HG02571 (cell line): ENCODE results near the gene LRRN2.
"Not testable (repeated sequence)": the region's sequence is repeated elsewhere in the genome, so short reads cannot be mapped to it uniquely, and the experiment has no call there.

Experiments
- ATAC-seq: cut with Tn5 transposase; IDR thresholded peaks from one replicate; pipeline ENCODE4 v1.9.1; 2021; ENCODE audit warnings: mild to moderate bottlenecking, moderate library complexity; ENCODE audit not compliant: unreplicated experiment

Gene LRRN2

DNA sequence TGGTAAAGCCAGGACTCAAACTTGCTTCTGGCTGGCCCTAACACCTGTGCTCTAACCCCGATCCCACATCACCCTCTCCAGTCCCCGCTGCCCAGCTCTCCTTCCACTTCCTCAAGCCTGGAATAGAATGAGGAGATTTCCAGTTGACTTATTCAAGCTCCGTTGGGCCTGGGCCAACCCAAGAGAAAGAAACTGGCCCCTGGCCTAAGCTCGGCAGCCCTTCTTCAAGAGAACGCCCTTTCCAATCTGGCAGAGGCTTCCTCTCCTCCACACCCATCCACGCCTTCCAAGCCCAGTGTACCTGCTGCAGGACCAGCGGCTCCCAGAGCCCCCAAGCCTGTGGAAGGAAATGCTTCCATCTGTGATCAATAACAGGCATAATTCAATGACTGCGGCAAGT, 51.9 kb downstream of the LRRN2 start:
- no peak for ATAC-seq

DNA sequence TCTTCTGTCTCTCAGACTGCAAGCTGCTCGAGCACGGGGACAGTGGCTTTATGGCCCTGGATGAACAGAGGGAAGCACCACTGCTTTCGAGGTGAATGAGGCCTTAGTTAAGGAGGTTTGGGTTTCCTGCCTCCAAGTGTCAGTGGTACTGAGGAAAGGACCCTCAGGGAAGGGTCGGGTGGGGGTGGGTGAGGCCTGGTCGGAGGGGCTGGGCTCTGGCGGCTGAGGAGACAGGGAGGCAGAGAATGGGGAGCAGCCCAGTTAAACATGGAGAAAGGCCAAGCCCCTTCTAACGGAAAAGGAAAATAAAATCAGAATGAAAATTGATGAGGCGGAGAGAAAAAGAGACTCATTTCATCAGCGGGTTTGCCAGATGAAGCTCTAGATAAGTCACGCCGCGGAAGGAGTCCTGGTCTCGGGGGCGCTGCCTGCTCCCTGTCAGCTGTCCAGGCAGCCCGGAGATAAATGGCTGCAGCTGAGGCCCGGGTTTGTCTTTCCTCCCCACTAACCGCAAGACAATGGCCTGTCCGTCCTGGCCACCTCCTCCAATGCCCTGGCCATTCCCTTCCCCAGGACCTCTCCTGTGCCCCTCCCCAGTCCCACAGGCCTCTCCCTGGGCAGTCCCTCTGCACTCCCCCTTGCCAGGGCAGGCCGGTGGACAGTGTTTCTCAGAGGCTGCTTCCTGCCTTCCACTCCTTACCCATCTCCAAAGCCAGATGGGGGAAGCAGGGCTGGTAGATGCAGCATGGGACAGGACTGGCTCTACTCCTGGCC, 55.2 kb downstream of the LRRN2 start:
- no peak for ATAC-seq

DNA sequence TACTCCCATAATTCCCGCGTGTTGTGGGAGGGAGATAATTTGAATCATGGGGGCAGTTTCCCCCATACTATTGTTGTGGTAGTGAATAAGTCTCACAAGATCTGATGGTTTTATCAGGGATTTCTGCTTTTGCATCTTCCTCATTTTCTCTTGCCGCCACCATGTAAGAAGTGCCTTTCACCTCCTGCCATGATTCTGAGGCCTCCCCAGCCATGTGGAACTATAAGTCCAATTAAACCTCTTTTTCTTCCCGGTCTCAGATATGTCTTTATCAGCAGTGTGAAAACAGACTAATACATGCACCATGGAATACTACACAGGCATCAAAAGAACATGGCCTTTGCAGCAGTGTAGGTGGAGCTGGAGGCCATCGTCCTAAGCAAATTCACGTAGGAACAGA, 56.1 kb downstream of the LRRN2 start:
- not testable (repeated sequence) for ATAC-seq

DNA sequence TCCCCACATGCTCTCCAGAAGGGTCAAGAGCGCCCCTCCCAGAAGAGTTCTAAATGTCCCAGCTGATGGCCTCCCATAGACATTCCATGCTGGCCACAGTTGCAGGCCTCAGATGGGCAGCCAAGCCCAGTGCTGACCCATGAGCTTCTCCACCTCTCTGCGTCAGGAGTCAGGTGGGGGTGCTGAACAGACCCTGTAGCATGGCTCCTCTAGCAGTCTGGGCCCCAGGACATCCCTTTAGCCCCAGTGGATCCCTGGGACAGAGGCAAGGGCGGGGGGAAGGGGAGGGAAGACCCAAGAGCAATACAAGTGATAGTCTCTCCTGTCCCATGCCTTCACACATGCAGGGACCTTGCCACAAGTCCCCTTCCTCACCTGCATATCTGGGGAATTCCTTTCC, 56.7 kb downstream of the LRRN2 start:
- ATAC-seq, result no peak

DNA sequence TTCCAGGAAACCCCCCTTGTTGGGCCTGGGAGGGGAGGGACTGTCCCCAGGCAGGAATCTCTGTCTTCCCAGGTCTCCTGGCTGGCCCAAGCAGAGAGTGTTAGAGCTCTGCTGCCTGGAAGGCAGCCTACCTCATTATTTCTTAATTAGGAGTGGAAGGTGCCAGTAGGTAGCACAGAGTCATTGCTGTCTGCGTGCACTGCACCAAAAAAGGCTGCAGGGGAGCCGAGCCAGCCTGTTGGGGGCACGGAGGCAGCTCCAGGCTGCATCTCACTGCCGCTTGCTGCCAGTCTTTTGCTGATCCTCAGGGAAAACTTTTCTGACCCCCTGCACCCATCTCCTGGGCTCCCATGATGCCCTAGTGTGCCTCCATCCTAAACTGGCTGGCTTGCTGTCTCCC, 58.1 kb downstream of the LRRN2 start:
- ATAC-seq, result no peak

DNA sequence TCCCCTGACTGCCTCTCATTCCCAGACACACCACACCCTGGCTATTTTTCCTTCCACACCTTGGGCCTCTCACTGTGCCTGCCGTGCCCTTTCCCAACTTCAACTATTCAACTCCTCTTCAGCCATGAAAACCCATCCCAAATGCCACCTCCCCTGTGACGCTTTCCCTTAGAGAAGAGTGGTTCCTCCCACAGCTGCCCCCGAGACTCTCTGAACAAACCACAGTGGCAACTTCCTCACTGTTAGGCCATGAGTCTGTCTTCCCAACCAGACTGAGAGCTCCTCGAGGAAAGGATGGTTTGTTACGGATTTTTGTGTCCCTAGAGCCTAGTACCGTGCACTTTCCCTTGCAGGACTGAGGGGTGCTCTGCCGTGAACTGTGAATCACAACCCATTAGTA, 59.2 kb downstream of the LRRN2 start:
- ATAC-seq, result no peak

DNA sequence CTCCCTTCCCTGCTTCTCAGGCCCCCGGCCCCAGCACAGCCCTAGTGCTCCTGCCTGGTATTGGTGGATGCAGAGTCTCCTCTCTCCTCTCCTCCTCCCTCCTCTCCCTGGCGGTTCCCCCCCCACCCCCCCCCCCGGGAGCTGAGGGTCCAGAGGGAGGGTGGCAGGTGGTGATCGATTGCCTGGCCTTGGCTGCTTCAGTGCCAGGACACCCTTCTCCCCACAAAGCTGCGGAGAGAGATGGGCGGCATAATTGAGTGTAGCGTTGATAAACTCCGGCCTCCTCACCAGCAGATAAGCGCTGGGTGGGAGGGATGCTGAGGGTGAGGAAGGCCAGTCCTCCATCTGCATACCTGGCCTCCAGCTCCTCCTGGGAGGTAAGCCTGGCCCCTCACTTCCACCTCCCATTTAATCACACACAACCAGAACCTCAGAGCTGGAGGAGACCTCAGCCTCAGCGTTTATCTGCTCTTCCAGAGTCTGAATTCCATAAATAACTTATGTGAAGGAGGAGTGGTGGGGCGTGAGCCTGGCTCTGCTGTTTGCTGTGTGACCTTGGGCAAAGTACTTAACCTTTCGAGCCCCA, 60.8 kb downstream of the LRRN2 start:
- no peak for ATAC-seq

DNA sequence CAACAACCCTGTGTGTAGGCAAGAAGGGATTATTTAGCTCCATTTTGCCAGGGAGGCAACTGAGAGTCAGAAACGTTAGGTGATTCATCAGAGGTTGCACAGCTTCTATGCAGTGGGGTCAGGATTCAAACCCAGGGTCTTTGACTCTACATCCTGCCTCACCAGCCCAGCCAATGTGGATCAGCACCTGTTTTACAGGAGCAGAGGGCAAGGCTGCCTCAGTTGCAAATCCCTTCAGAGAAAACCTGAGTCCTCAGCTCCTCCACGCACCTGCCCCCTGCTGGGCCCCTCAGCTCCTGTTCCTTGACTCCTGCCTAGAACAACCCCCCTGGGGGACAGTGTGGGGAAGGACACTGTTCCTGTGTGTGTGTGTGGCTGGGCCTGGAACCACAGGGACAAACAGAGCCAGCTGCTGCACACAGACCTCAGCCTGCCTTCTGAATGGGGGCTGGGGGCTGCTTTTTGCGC, 61.6 kb downstream of the LRRN2 start:
- no peak for ATAC-seq

DNA sequence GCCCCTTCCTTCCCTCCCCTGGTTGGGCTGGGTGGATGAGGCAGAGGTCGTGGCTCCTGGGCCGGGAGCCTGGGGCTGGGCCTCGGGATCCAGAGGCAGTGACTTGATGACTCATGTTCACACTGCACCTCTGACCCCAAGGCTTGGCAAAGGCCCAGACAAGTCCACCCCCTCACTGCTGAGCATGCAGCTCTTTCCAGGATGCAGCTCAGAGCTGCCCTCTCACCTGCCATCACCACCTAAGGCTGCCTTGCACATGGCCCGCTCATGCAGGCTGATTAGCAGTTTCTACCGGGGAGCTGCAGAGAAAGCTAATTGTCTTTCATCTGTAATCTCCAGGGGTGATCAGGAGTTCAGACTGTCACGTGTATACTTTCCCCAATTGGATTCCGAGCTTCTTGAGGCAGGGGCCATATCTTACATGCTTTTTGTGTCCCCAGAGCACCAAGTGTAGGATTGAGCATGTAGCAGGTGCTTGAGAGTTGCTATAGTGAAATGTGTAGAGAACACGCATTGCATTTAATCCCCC, 62.1 kb downstream of the LRRN2 start:
- ATAC-seq, result no peak

DNA sequence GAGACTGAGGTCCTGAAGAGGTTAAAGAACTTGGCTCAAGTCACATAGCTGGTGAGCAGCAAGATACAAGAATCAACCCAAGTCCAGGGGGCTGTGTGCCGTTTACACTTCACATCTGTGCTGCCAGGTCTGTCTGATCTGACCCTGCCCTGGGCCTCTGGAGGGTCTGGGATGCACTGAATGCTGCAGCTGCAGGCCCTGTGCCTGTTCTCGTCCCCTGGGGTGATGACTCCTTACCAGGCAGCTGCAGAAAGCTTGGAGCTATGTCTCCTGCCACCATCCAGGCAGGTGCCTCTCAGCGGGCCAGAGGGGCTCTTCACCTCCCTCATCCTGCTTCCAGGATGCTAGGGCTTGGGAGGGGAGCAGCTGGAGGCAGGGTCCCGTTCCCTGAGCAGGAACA, 63.5 kb downstream of the LRRN2 start:
- ATAC-seq, result no peak

DNA sequence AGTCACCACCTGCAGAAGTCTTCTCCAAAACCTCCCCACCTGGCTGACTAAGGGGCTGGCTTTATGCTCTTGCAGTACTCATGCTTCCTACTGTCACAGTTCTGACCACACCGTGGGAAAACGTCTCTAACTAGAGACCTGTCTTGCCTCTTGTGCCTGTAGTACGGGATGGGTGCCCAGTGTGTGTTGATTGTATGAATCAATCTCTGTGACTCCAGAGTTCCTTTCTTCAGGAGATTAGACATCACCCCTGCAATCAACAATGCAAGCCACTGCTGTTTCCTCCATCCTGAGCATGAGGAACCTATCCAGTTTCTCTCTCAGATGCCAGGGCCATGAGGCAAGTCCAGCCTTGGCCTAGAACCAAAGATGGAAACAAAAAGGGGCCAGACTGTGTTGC, 64.1 kb downstream of the LRRN2 start:
- ATAC-seq, result no peak

DNA sequence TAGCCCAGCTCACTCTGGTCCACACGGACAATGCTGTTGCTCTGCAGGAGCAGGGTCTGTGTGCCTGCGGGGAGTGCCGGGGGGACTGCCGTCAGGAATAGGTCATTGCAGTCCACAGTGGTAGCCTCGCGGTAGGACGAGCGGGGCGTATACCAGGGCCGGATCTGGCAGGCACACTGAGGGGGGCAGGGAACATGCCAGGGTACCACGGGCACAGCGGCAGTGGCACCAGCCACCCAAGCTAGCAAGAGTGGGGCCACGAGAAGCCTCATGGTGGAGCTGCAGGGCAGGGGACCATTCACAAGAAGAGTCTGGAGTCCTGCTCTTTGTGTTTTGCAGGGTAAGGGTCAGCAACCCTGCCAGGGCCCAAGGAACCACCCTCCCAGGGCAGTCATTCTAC, 65.8 kb downstream of the LRRN2 start:
- ATAC-seq, result no peak

DNA sequence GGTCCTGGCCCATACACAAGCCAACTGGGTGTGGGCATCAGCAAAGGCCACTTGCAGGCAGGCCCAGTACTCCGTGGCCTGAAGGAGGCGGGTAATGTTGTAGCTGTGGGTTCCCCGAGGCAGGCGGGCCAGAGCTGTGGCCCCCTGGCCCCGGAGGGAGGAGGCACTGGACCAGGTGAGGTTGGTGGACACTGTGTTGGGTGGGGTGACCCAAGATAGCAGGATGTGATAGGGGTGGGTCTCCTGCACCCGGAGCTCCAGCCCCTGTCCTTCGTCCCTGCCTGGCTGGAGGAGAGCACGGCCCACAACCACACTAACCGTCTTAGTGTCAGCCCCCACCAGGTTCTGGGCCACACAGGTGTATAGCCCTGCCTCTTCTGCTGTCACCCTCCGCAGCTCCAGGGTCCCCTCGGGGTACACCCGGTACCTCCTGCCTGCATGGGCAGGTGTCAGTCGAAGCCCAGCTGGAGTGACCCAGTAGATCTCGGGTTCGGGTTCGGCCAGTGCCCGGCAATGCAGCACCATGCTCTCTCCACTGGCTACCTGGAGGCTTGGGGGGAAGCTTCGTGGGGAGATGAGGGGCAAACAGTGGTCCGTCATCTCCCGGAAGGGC, 67.3 kb downstream of the LRRN2 start:
- no peak for ATAC-seq

DNA sequence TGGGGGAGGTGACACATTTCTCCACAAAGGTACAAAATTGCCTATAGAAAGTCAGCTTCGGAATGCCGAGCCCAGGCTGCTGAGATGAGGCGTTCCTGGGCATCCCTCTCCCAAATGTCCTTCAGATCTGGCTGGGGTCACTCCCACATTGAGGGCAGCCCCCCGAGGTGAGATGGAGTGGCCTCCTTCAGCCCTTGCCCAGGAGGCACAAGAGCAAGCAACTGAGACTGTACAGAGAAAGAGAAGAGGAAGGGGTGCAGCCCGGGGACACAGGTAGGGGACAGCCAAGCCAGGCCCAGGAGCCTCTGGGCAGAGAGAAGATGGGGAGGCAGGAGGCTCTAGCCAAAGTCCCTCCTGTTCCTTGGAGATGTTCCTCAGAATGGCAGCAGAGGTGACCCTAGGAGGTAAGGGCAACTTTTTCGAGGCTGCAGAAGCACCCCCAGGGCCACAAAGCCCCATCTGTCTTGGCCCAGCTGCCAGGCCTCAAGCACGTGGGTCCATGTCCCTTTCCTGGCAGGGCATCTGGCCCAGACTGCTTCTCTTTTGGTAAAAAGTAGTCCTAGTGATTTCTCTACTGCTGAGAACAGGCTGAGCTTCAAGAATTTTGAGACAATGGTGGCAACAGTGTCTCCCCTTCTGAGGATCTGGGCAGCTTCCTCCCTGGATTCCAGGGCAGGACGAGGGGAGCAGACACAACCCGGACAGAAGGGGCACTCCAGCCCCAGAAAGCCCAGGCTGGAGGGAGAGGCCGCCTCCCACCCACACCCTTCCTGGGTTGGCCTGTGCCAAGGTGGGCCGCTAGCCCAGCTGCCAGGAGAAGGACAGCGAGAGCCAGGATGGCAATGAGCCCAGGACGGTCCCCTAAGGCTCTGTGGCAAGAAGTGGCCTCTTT, 68.0 kb downstream of the LRRN2 start:
- ATAC-seq, result no peak

DNA sequence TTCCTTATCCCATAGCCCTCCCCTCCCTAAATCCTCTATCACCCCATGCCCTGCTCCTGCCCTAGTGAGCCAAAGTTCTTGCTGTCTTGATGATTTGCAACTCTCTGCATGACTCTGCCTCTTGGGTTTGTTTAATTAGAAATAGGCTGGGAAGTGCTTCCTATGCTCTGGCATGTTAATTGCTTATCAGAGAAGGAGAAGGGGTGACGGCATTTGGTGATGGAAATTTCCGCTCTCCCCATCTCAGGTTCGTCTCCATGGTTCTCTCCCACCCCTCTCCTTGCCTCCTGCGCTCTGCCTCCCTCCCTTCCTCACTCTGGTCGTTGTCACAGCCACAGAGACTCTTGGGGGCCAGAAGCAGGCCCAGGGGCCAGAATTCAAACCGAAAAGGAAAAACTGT, 68.9 kb downstream of the LRRN2 start:
- ATAC-seq, result no peak

DNA sequence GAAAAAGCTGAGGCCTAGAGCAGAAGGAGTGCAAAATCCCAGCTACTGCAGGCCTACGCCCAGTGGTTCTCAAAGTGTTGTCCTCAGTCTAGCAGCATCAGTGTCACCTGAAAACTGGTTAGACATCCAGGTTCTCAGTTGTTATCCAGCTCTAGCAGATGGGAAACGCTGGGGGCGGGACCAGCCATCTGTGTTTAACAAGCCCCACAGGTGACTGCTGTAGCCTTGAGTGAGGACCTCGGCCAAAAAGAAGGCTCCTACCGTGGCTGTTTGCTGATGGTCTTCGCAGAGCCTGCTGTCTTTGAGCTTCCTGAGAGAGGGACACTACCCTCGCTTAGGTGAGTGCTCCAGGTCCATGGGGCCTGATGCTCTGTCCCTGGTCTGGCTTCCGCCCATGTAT, 69.7 kb downstream of the LRRN2 start:
- ATAC-seq, result no peak

DNA sequence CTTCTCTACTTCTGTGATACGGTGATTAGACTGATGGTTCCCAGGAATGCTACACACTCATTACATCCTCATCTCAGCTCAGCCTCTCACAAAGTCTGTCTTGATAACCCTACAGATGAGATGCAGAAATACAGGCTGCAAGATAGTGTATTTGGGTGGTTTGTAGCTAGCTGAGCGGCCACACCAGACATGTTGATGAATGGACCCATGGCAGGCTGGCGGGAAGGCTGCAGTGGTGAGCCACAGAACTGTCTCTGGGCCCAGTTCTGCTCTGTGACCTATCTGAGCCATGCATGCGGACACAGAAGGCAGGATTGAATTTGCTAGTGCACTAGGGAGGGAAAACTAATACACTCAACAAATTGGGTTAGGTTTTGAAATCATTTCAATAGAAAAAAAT, 71.9 kb downstream of the LRRN2 start:
- no peak for ATAC-seq

DNA sequence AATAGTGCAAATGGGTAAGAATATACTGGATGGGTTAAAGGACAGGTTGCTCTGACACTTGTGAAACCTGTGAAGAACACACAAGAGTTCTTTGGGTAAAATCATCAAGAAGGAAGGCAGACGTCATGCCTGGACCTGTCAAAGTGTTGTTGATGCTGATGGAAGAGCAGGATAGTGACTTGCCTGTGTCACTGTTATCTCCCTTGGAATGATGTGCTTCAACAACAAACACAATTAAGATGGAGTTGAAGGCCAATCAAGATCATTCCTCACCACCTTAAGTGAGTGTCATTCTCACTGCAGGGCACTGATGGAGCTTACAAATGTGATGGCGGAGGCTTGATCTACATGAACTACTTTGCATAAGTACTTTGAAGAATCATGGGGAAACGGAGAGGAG, 73.2 kb downstream of the LRRN2 start:
- ATAC-seq, result no peak

DNA sequence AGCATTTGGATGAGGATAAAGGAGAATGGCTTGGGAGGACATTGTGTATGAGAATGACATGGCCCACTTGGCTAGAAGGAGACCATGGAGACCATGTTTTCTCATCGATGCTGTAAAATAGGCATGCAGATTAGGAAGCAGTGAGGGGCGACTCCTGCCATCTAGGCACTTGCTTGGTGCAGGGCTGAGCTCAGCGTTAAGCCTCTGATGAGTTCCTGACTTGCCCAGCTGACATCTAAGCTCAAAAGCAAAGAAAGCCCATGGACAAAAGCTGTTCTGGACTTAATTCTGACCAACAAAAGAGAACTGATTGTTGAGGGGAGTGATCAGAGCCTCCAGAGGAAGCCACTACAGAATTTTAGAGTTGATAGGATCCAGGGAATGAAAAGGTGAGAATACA, 74.5 kb downstream of the LRRN2 start:
- no peak for ATAC-seq

DNA sequence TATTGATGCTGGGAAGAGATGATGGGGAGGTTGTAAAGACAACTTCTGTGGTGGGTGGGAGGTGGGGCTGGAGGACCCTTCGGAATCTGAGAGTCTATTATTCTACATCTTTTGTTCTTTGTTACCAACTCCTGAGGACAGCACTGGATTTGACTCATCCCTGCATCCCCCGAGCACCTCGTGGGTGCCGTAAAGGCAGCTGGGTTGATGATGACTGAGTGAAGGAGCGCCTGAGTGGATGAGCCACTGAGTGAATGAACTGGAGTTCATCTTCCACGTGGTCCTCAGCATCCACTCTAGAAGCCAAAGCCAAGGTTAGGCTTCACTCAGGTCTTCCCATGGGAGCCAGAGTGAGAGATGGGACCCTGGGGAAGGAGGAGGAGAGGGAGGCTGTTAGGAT, 77.6 kb downstream of the LRRN2 start:
- ATAC-seq, result no peak

DNA sequence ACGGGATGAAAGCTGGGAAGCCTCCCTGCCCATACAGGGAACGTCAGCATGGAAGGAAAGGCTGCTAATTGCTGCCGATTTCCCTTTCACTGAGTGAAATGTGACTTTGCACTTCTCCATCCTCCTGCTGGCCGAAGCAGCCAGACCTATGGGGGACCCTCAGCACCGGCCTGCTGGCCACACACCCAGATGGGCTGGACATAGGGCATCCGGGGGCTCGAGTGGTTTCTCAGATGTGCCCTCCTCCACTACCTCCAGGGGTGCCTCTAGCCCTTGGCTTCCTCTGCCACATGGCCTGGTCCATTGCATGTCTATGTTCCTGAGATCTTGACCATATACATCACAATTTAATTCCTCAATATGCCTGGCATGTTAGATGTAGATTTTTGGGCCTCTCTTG, 79.7 kb downstream of the LRRN2 start:
- ATAC-seq, result no peak
